ENCODE results near the gene REEP1.

GRCh38 chr2:86302320-86302719, 35.1 kb downstream of the REEP1 start:
- TF ChIP-seq EZH2 (IDR thresholded peaks at IDR 0.05; ENCODE audit: insufficient read depth, poor library complexity, severe bottlenecking) (no peak), EZH2phosphoT487 (IDR thresholded peaks at IDR 0.05; ENCODE audit: insufficient read depth, low read depth) (no peak)
